HG03571 (cell line): ENCODE measurements around the gene ANKRD13C.

Source experiments
- ATAC-seq: cut with Tn5 transposase; IDR thresholded peaks from one replicate; pipeline ENCODE4 v1.9.1; 2021; ENCODE audit not compliant: unreplicated experiment

ANKRD13C gene

DNA sequence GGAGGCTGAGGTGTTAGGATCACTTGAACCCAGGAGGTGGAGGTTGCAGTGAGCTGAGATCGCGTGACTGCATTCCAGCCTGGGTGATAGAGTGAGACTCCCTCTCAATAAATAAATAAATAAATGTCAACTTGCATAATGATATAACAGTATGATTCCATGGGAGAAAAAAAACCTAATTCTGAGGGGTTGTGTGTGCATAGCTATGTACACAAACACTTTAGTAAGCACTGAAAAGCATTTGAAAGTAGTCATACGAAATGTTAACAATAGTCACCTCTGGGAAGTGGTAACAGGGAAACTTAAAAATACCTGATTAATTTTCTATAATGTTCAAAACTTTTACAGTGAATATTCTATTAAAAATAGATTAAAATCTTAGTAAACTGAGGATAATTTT lies 43.2 kb downstream of the ANKRD13C start:
- ATAC-seq, result no peak

- ATAC-seq, result no peak
Measured at GRCh38 chr1:70299472-70299871, 55.0 kb downstream of the ANKRD13C start.

DNA sequence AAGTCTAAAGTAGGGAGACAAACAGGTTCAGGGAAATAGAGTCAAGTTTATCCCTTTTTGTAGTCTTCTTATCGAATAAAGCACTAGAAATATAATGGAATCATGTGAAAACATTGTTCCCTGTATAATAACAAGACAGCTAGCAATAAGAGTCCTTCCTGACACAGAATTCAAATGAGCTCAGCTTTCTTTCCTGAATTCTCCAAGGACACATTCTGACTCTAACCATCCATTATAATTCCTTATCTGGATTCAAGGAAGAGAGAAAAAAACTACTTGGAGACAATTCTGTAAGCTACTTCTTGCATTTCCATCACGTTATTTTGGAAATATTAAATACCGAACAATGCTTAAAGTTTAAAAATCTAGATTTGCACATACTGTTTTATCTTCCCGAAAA lies 58.8 kb downstream of the ANKRD13C start:
- no peak for ATAC-seq

DNA sequence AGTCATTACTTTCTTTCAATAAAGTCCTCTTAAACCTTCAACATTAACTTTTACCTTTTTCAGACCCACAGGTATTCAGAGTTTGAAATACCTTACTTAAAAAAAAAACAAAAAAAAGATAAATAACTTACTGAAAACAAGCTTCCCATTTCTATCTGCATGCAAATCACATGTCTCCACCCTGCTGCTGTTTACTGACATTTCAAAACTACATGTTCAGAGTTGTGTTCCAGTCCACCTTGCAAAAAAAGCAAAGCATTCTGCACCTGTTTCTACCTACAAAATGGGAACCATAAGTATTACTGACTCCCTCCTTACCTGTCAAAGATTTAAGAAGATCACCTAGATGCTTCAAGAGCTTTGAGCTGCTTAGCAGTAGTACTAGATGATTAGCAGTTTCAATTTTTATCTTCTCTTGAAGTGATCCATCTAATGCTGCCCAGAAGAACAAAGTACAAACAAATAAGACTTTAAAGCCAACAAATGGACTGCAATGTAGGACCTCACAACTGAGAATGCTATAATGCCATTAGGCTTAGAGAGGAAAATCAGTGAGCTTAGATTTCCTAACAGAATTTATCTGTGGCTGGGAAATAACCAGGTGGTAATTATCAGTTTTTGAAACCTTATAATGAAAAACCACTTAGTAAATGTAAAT lies 61.2 kb downstream of the ANKRD13C start:
- ATAC-seq, result no peak

DNA sequence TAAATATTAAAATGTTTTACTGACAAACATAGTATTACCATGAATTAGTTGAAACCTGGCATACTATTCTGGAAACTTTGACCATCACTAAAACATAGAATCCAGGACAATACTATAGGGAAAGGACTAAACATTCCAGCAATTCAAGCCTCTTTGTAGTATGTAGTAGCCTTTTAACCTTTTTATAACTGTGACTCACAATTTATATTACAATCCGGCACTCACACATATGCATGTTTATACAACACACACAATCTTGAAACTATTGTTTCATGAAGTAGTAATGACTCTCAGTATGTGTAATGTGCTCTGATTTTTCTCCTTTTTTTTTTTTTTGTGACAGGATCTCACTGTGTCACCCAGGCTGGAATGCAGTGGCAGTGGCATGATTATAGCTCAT lies 64.3 kb downstream of the ANKRD13C start:
- ATAC-seq, result no peak

- ATAC-seq, result no peak
Measured at GRCh38 chr1:70288166-70288565, 66.4 kb downstream of the ANKRD13C start.

- no peak for ATAC-seq
Measured at GRCh38 chr1:70286453-70286852, 68.1 kb downstream of the ANKRD13C start.

GRCh38 chr1:70284366-70284765 lies 70.2 kb downstream of the ANKRD13C start:
- ATAC-seq, result no peak

DNA sequence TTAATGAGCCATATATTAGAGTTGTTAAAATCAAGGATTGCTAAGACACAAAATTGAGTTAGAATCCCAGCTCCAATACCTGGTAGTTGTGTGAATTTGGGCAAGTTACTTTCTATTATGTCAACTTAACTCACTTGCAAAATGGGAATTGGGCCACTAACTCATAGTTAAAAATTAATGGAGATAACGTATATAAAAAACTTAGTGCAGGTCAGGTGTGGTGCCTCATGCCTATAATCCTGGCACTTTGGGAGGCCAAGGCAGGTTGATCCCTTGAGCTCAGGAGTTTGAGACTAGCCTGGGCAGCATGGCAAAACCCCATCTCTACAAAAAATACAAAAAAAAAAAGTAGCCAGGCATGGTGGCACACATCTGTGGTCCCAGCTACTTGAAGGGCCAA lies 75.8 kb downstream of the ANKRD13C start:
- ATAC-seq, result no peak

DNA sequence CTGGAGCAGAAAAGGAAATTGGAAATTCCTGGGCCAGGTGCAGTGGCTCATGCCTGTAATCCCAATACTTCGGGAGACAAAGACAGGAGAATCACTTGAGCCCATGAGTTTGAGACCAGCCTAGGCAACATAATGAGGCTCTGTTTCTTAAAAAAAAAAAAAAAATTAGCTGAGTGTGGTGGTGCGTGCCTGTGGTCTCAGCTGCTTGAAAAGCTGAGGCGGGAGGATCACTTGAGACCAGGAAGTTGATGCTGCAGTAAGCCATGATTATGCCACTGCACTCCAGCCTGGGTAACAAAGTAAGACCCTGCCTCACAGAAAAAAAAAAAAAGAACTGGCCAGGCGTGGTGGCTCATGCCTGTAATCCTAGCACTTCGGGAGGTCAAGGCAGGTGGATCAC lies 76.6 kb downstream of the ANKRD13C start:
- ATAC-seq, result no peak

- no peak for ATAC-seq
Measured at GRCh38 chr1:70265946-70266345, 88.6 kb downstream of the ANKRD13C start.

- no peak for ATAC-seq
Measured at GRCh38 chr1:70264839-70265238, 89.7 kb downstream of the ANKRD13C start.

GRCh38 chr1:70256664-70257063 lies 97.9 kb downstream of the ANKRD13C start:
- ATAC-seq, result no peak

DNA sequence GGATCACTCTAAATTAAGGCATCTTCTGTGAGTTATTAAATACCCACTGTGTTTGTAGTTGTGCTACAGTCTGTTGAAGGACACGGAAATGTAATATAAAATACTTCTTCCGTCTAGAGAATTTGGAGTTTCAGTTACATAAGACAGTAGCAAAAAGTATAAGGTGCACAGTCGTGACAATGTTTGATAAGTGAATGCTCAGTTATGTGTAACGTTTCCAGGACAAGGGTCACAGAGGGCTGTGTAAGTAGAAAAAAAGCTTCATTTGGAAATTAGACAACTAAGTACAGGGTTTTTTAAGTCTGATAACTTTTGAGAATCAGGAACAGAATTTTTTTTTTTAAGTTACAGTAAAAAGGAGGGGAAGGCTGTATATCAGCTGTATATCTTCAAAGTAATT lies 105.8 kb downstream of the ANKRD13C start:
- no peak for ATAC-seq

DNA sequence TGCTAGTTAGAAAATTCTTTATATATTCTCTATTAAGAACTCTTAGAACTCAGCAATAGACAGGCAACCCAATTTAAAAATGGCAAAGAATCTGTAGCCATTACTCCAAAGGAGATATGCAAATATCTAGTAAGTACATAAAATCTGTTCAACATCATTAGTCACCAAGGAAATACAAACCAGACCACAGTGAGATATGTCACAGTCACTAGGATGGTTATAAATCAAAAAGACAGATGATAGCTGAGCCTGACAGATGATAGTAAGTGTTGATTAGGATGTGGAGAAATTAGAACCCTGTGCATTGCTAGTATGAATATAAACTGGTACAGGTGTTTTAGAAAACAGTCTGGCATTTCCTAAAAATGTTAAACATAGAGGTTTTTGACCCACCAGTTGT lies 106.8 kb downstream of the ANKRD13C start:
- no peak for ATAC-seq

- no peak for ATAC-seq
Measured at GRCh38 chr1:70247122-70247521, 107.4 kb downstream of the ANKRD13C start.

GRCh38 chr1:70239940-70240339 lies 114.6 kb downstream of the ANKRD13C start:
- no peak for ATAC-seq

GRCh38 chr1:70234733-70235132 lies 119.8 kb downstream of the ANKRD13C start:
- ATAC-seq, result no peak

- ATAC-seq, result no peak
Measured at GRCh38 chr1:70231475-70231874, 123.0 kb downstream of the ANKRD13C start.

GRCh38 chr1:70228670-70229069 lies 125.9 kb downstream of the ANKRD13C start:
- no peak for ATAC-seq

- no peak for ATAC-seq
Measured at GRCh38 chr1:70227439-70227838, 127.1 kb downstream of the ANKRD13C start.

DNA sequence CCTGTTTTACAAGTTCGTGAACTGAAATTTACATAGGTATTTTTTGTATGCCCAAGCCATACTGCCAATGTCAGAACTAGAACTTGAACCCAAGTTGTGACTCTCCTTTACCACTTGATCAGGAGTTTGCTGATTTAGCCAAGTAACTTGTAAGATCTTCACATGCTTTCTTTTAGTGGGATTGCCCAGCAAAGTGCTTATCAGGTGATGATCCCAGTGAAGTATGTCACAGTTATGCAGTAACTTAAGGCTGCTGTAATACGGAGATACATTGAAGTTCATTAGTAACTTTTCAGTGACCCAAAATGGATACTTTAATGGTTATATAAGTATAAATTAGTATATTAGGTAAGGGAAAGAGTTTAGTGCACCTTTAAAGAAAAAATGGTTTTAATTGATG lies 129.6 kb downstream of the ANKRD13C start:
- ATAC-seq, result no peak

- ATAC-seq, result no peak
Measured at GRCh38 chr1:70222716-70223235, 131.7 kb downstream of the ANKRD13C start.
